ENCODE results near the gene ZFYVE1. TPM values are rescaled to one million over a fixed set of nuclear protein-coding genes. Genes with fewer than 3 reads are reported as not detected.
"Not testable (repeated sequence)": the region's sequence is repeated elsewhere in the genome, so short reads cannot be mapped to it uniquely, and the experiment has no call there.

Gene ZFYVE1
- total RNA-seq, 2 experiments from 2014 or later: 12.5 to 12.9 TPM

DNA sequence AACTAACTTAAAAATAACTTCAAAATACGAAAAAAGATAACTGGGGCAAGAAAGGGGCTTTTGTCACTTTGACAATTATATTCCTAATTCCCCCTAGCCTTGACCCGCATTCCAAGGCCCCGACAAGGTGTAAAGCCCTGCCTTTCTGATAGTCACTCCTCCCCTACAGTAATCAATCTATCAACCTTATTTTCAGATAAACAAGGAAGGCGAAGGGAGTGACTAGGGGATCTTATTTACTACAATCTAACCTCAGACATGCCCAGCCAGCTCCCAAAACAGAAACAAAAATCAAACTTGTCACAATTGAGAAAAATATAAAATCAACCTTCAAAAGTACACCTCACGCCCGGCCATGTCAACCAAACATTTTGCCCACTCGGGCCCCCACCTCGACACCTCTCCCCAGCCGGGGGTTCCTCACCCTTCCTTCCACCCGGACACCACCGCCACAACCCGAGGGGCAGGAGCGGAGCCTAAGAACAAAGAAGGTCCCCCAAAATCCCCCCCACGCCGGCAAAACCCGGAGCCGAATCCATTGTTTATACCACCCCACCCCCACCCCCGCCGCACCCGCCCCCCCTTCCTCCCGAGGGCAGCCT is 562 bp downstream of the ZFYVE1 start:
- H3K27me3 Mint-ChIP-seq: no peaks in the 10 kb centered on the region
- peak; percentile 16 for DNase-seq
- H3K36me3 Mint-ChIP-seq (ENCODE audit: low read depth): peaks cover 29% of the 10 kb centered on the region
- H3K4me1 Mint-ChIP-seq: peaks cover 49% of the 10 kb centered on the region
- POLR2A ChIA-PET: interaction anchor here (0.5 to 0.9 kb wide), 2 partner anchors 12 to 98 kb away, joined by 3 to 4 read pairs; no protein-coding TSS in a partner anchor
- peak overlapping the region; percentile 94 for H3K4me3 Mint-ChIP-seq
- CTCF ChIA-PET: interaction anchor here (0.5 to 1.4 kb wide), 6 partner anchors 14 to 1885 kb away, joined by 3 to 4 read pairs (median 4); no protein-coding TSS in a partner anchor
- no peaks in the 10 kb centered on the region for H3K9me3 Mint-ChIP-seq
- peak overlapping the region; percentile 88 for H3K27ac Mint-ChIP-seq

DNA sequence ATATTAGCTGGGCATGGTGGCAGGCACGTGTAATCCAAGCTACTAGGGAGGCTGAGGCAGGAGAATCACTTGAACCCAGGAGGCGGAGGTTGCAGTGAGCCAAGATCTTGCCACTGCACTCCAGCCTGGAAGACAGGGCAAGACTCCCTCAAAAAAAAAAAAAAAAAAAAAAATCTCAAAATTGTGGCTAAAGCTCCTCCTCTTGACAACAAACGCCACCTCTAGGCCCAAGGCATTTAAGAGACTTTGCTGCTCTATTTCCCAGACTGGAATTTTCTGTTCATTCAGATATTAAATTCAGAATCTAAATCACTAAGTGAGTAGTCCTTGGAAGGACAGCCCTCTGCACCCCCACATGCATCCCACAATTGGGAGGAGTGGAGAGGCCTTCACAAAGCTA is 1.4 kb downstream of the ZFYVE1 start:
- no peak for DNase-seq
- CTCF ChIA-PET: interaction anchor here (0.9 to 1.4 kb wide), 3 partner anchors 14 to 529 kb away, joined by 3 to 4 read pairs (median 4); no protein-coding TSS in a partner anchor
- Mint-ChIP-seq H3K36me3 (ENCODE audit: low read depth) (peaks cover 29% of the 10 kb centered on the region), H3K4me3 (peak overlapping the region; percentile 94), H3K27me3 (no peaks in the 10 kb centered on the region), H3K9me3 (no peaks in the 10 kb centered on the region), H3K27ac (no peak overlapping the region), H3K4me1 (peaks cover 49% of the 10 kb centered on the region)
- POLR2A ChIA-PET: no interaction called here

DNA sequence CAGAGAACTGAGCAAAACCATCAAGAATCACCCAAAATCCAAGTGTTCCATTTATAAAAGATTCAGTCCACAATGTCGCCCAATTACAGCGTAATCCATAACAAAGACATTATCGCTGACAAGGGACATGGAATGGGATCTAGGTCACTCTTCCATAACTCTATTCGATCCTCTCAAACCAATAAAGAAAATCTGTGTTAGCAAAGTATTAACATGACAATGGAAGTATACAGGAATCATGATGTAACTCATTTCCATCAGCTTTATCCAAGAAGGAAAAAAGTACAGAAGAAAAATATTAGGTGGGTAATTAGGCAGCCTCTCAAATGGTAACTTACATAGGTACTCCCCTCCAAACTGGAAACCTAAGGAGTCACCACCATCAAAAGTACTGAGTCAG is 4.9 kb downstream of the ZFYVE1 start:
- POLR2A ChIA-PET: interaction anchor here (0.6 kb wide), 1 partner anchor 57 kb away, joined by 3 read pairs; no protein-coding TSS in a partner anchor
- no peak overlapping the region for H3K4me3 Mint-ChIP-seq
- no peak overlapping the region for H3K27ac Mint-ChIP-seq
- peaks cover 39% of the 10 kb centered on the region for H3K4me1 Mint-ChIP-seq
- CTCF ChIA-PET: interaction anchor here (0.6 kb wide), 1 partner anchor 293 kb away, joined by 3 read pairs; no protein-coding TSS in a partner anchor
- H3K9me3 Mint-ChIP-seq: no peaks in the 10 kb centered on the region
- H3K27me3 Mint-ChIP-seq: no peaks in the 10 kb centered on the region
- DNase-seq: no peak
- peaks cover 46% of the 10 kb centered on the region for H3K36me3 Mint-ChIP-seq (ENCODE audit: low read depth)

GRCh38 chr14:73016011-73016410 is 10.9 kb downstream of the ZFYVE1 start:
- POLR2A ChIA-PET, H3K9me3 Mint-ChIP-seq, H3K27me3 Mint-ChIP-seq, H3K4me3 Mint-ChIP-seq, H3K27ac Mint-ChIP-seq, CTCF ChIA-PET, DNase-seq: not testable (repeated sequence)
- H3K36me3 Mint-ChIP-seq (ENCODE audit: low read depth): peaks cover 50% of the 10 kb centered on the region
- H3K4me1 Mint-ChIP-seq: peaks cover 28% of the 10 kb centered on the region

DNA sequence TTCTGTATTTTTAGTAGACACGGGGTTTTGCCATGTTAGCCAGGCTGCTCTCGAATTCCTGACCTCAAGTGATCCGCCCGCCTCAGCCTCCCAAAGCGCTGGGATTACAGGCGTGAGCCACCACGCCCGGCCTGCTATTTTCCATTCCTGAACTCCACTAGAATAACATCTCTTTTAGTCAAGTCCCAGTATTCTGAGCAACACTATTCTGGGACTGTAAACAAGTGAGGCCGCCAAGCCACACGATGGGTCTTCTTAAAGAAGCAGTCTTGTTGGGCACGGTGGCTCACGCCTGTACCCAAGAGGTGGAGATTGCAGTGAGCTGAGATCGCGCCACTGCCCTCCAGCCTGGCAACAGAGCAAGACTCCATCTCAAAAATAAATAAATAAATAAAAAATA is 11.4 kb downstream of the ZFYVE1 start:
- DNase-seq, H3K27ac Mint-ChIP-seq, H3K27me3 Mint-ChIP-seq, H3K9me3 Mint-ChIP-seq, H3K4me3 Mint-ChIP-seq, POLR2A ChIA-PET, CTCF ChIA-PET: not testable (repeated sequence)
- Mint-ChIP-seq H3K36me3 (ENCODE audit: low read depth) (peaks cover 50% of the 10 kb centered on the region), H3K4me1 (peaks cover 28% of the 10 kb centered on the region)

- CTCF ChIA-PET: interaction anchor here (0.7 to 1.9 kb wide), 2 partner anchors 16 to 333 kb away, joined by 5 to 7 read pairs; no protein-coding TSS in a partner anchor
- DNase-seq: peak; percentile 7
- Mint-ChIP-seq H3K36me3 (ENCODE audit: low read depth) (peaks cover 51% of the 10 kb centered on the region), H3K4me1 (peaks cover 28% of the 10 kb centered on the region), H3K27ac (no peak overlapping the region), H3K27me3 (no peaks in the 10 kb centered on the region), H3K9me3 (no peaks in the 10 kb centered on the region), H3K4me3 (no peak overlapping the region)
- POLR2A ChIA-PET: interaction anchor here (0.7 kb wide), 2 partner anchors 9 to 13 kb away, joined by 3 to 4 read pairs; partner anchors contain the start of gene ZFYVE1
These were observed 12.8 kb downstream of the ZFYVE1 start for GRCh38 chr14:73014105-73014504.

DNA sequence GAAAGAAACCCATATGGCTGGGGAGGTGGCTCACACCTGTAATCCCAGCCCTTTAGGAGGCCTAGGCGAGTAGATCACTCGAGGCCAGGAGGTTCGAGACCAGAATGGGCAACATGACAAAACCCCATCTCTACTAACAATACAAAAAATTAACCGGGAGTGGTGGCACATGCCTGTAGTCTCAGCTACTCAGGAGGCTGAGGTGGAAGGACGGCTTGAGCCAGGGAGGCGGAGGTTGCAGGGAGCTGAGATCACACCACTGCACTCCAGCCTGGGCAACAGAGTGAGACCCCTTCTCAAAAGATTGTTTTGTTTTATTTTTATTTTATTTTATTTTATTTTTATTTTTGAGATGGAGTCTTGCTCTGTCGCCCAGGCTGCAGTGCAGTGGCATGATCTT is 15.7 kb downstream of the ZFYVE1 start:
- peaks cover 43% of the 10 kb centered on the region for H3K36me3 Mint-ChIP-seq (ENCODE audit: low read depth)
- H3K27ac Mint-ChIP-seq, H3K4me3 Mint-ChIP-seq, CTCF ChIA-PET, DNase-seq, H3K9me3 Mint-ChIP-seq, H3K27me3 Mint-ChIP-seq: not testable (repeated sequence)
- POLR2A ChIA-PET: interaction anchor here (0.6 kb wide), 1 partner anchor 1182 kb away, joined by 3 read pairs; no protein-coding TSS in a partner anchor
- peaks cover 28% of the 10 kb centered on the region for H3K4me1 Mint-ChIP-seq

DNA sequence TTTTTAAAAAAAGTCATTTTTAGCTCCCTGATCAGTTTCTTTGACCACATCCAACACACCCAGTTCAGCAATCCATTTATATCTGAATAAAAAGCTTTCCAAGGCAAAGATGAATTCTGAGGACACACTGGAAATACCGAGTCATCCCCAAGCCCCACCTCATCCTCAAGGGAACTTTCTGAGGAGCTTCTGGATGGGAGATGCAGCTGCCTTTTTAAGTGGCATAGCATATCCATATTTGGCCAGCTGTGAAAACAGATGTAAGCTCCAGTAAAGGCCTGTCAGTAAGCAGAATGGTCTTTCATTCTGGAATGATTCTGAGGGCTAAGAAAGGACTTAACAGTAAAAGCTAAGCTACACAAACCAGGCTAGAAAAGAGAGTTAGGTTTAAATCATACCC is 18.4 kb downstream of the ZFYVE1 start:
- H3K27me3 Mint-ChIP-seq: no peaks in the 10 kb centered on the region
- POLR2A ChIA-PET: no interaction called here
- no peak overlapping the region for H3K4me3 Mint-ChIP-seq
- H3K4me1 Mint-ChIP-seq: peaks cover 8% of the 10 kb centered on the region
- peaks cover 26% of the 10 kb centered on the region for H3K36me3 Mint-ChIP-seq (ENCODE audit: low read depth)
- CTCF ChIA-PET: interaction anchor here (1.3 kb wide), 1 partner anchor 8 kb away, joined by 3 read pairs; no protein-coding TSS in a partner anchor
- H3K27ac Mint-ChIP-seq: no peak overlapping the region
- H3K9me3 Mint-ChIP-seq: no peaks in the 10 kb centered on the region
- no peak for DNase-seq

- peaks cover 5% of the 10 kb centered on the region for H3K4me1 Mint-ChIP-seq
- no peaks in the 10 kb centered on the region for H3K27me3 Mint-ChIP-seq
- H3K36me3 Mint-ChIP-seq (ENCODE audit: low read depth): peaks cover 22% of the 10 kb centered on the region
- no peak for DNase-seq
- POLR2A ChIA-PET: no interaction called here
- H3K9me3 Mint-ChIP-seq: no peaks in the 10 kb centered on the region
- CTCF ChIA-PET: no interaction called here
- H3K4me3 Mint-ChIP-seq: no peak overlapping the region
- no peak overlapping the region for H3K27ac Mint-ChIP-seq
These were observed 19.1 kb downstream of the ZFYVE1 start for GRCh38 chr14:73007835-73008234.

DNA sequence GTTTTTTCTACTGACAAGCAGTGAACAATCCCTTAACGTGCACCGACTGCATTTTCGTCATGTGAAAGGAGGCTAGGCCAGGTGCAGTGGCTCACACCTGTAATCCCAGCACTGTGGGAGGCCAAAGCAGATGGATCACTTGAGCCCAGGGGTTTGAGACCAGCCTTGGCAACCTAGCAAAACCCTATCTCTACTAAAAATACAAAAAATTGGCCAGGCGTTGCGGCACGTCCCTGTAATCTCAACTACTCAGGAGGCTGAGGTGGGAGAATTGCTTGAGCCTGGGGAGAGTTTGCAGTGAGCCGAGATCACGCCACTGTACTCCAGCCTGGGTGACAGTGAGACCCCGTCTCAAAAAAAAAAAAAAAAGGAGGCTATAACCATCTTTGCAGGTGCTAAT is 22.3 kb downstream of the ZFYVE1 start:
- DNase-seq, H3K4me1 Mint-ChIP-seq, H3K4me3 Mint-ChIP-seq, H3K27ac Mint-ChIP-seq, H3K9me3 Mint-ChIP-seq, H3K27me3 Mint-ChIP-seq, POLR2A ChIA-PET: not testable (repeated sequence)
- CTCF ChIA-PET: interaction anchor here (1.0 kb wide), 2 partner anchors 15 to 46 kb away, joined by 4 to 5 read pairs; no protein-coding TSS in a partner anchor
- peaks cover 12% of the 10 kb centered on the region for H3K36me3 Mint-ChIP-seq (ENCODE audit: low read depth)

DNA sequence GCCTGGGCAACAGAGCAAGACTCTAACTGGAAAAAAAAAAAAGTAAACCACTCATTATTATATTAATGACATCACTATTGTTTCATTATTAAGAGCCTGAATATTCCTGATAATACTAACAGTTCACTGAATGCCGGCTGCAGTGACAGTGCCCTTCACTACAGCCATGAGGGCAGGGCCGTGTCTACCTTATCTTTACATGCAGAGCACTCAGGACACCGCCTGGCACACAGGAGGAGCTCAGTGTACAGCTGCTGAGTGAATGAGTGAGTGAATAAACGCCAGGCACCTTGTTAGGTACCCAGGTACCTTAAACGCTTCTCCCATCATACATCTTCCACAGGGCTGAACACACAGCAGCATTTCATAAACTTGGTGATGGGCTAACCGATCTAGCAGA is 23.2 kb downstream of the ZFYVE1 start:
- Mint-ChIP-seq H3K27ac (no peak overlapping the region), H3K27me3 (no peaks in the 10 kb centered on the region), H3K9me3 (no peaks in the 10 kb centered on the region), H3K36me3 (ENCODE audit: low read depth) (peaks cover 4% of the 10 kb centered on the region), H3K4me1 (peaks cover 3% of the 10 kb centered on the region), H3K4me3 (no peak overlapping the region)
- ChIA-PET POLR2A (no interaction called here), CTCF (interaction anchor here (0.6 to 0.7 kb wide), 2 partner anchors 108 to 172 kb away, joined by 3 to 4 read pairs; no protein-coding TSS in a partner anchor)
- DNase-seq: no peak

DNA sequence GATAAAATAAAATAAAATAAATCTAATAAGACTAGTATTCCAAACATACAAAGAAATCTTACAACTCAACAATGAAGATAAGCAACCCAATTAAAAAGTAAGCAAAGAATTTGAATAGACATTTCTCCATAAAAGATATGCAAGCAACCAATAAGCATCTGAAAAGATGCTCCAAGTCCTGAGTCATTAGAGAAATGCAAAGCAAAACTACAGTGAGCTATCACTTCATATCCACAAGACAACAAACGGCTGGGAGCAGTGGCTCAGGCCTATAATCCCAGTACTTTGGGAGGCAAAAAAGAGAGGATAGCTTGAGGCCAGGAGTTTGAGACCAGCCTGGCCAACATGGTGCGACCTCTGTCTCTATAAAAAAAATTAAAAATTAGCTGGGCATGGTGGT is 26.8 kb downstream of the ZFYVE1 start:
- CTCF ChIA-PET: interaction anchor here (0.6 to 1.9 kb wide), 6 partner anchors 9 to 147 kb away, joined by 3 to 5 read pairs (median 4); no protein-coding TSS in a partner anchor
- no peak for DNase-seq
- POLR2A ChIA-PET: no interaction called here

DNA sequence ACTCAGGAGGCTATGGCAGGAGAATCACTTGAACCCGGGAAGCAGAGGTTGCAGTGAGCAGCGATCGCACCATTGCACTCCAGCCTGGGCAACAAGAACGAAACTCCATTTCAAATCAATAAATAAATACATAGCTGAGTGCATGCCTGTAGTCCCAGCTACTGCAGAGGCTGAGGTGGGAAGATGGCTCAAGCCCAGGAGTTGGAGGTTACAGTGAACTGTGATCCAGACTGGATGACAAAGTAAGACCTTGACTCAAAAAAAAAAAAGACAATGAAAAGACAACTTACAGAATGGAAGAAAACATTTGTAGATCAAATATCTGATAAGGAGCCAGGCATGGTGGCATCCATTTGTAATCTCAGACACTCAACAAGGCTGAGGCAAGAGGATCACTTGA is 27.6 kb downstream of the ZFYVE1 start:
- Mint-ChIP-seq H3K9me3 (no peaks in the 10 kb centered on the region), H3K4me1 (peaks cover 3% of the 10 kb centered on the region), H3K27ac (no peak overlapping the region), H3K4me3 (no peak overlapping the region), H3K36me3 (ENCODE audit: low read depth) (peaks cover 26% of the 10 kb centered on the region), H3K27me3 (no peaks in the 10 kb centered on the region)
- no peak for DNase-seq
- ChIA-PET POLR2A (no interaction called here), CTCF (interaction anchor here (1.1 to 1.9 kb wide), 4 partner anchors 9 to 148 kb away, joined by 3 to 5 read pairs (median 3); no protein-coding TSS in a partner anchor)

More for the DNA sequence above, 26.8 kb downstream of the ZFYVE1 start:
- Mint-ChIP-seq H3K36me3 (ENCODE audit: low read depth) (peaks cover 26% of the 10 kb centered on the region), H3K4me3 (no peak overlapping the region), H3K9me3 (no peaks in the 10 kb centered on the region), H3K27me3 (no peaks in the 10 kb centered on the region), H3K4me1 (peaks cover 3% of the 10 kb centered on the region), H3K27ac (no peak overlapping the region)
